ENCODE measurements around the gene EMSY.

GRCh38 chr11:76601272-76601671 is 156.5 kb downstream of the EMSY start:
- TF ChIP-seq CTCF (IDR thresholded peaks at IDR 0.05; ENCODE audit: insufficient read depth, low read length, poor library complexity, severe bottlenecking), result no peak
- no peak for TF ChIP-seq EZH2phosphoT487 (conservative IDR thresholded peaks at IDR 0.05; ENCODE audit: low read length)

All from SU-DHL-6 (cell line).